HEK293 (cell line): ENCODE results near the gene FBXL15.
A peak's percentile ranks its signal among the peaks of the same experiment; 100 is the strongest.

ENCODE experiments used
- CTCF ChIA-PET: fragments of 350-600 bp; formaldehyde crosslinking; extraction: SDS; loops from one replicate; lab custom pipeline; 2021; ENCODE audit warnings: antibody characterized with exemption; lab: Yijun Ruan, JAX
- POLR2A ChIA-PET: fragments of 300-600 bp; formaldehyde crosslinking; extraction: SDS; loops from one replicate; lab custom pipeline; 2020; ENCODE audit warnings: antibody characterized with exemption, inconsistent platforms; lab: Yijun Ruan, JAX
- H3K27ac ChIP-seq: fragments of 200-500 bp; sonication (Bioruptor generic); 2 replicates; pipeline ENCODE4 v1.5.1; 2014; ENCODE audit warnings: low read depth, low read length, control low read depth, inconsistent platforms; ENCODE audit errors: extremely low read depth
- H3K36me3 ChIP-seq, 2 experiments: fragments of 200-500 bp in 1 of 2; sonication (Bioruptor generic) in 1 of 2; 1 replicate in 1 of 2; 2 replicates in 1 of 2; pipeline ENCODE4 v1.5.1; 2014 to 2017; ENCODE audit warnings: inconsistent platforms in 2 of 2, low read length in 2 of 2; ENCODE audit not compliant: control insufficient read depth in 2 of 2, insufficient read depth in 1 of 2
- H3K4me1 ChIP-seq: fragments of 200-500 bp; sonication (Bioruptor generic); 2 replicates; pipeline ENCODE4 v1.5.1; 2014; ENCODE audit warnings: mild to moderate bottlenecking, low read length, inconsistent platforms; ENCODE audit not compliant: control insufficient read depth, insufficient read depth
- H3K4me3 ChIP-seq: 2 replicates; pipeline ENCODE4 v1.5.1; 2011; ENCODE audit warnings: low read depth, mild to moderate bottlenecking, control low read depth, low read length, moderate library complexity
- H3K9me3 ChIP-seq: fragments of 200-500 bp; sonication (Bioruptor generic); 2 replicates; pipeline ENCODE4 v1.5.1; 2014; ENCODE audit warnings: low read depth, low read length, inconsistent platforms; ENCODE audit not compliant: control insufficient read depth, insufficient read depth
- GLIS2 ChIP-seq: fragments of 450-650 bp; formaldehyde crosslinking; IDR thresholded peaks from 2 replicates; pipeline ENCODE4 v1.5.1; 2016; ENCODE audit warnings: missing biosample characterization, missing genetic modification characterization
- MEIS1 ChIP-seq: sonication (generic); formaldehyde crosslinking; IDR thresholded peaks from 2 replicates; pipeline ENCODE4 v1.8.1; 2022; ENCODE audit warnings: missing genetic modification reagents, mild to moderate bottlenecking, borderline replicate concordance
- OVOL3 ChIP-seq: fragments of 450-650 bp; formaldehyde crosslinking; IDR thresholded peaks from 2 replicates; pipeline ENCODE4 v1.5.1; 2016; ENCODE audit warnings: missing biosample characterization, missing genetic modification characterization
- SCRT1 ChIP-seq: fragments of 450-650 bp; formaldehyde crosslinking; IDR thresholded peaks from 2 replicates; pipeline ENCODE4 v1.5.1; 2016; ENCODE audit warnings: missing biosample characterization, missing genetic modification characterization, borderline replicate concordance
- SCRT2 ChIP-seq: fragments of 450-650 bp; formaldehyde crosslinking; IDR thresholded peaks from 2 replicates; pipeline ENCODE4 v1.5.1; 2016; ENCODE audit warnings: missing biosample characterization, missing genetic modification characterization
- SP3 ChIP-seq: fragments of 450-650 bp; formaldehyde crosslinking; IDR thresholded peaks from 2 replicates; pipeline ENCODE4 v1.5.1; 2016; ENCODE audit warnings: missing biosample characterization, missing genetic modification characterization
- TCF7L2 ChIP-seq: IDR thresholded peaks from 2 replicates; pipeline ENCODE4 v1.6.1; 2011; ENCODE audit warnings: low read depth, mild to moderate bottlenecking, inconsistent platforms, low read length, moderate library complexity, borderline replicate concordance
- YY1 ChIP-seq: fragments of 450-650 bp; formaldehyde crosslinking; IDR thresholded peaks from 2 replicates; pipeline ENCODE4 v1.5.1; 2018; ENCODE audit warnings: missing biosample characterization, missing genetic modification characterization
- YY2 ChIP-seq: fragments of 450-650 bp; formaldehyde crosslinking; IDR thresholded peaks from 2 replicates; pipeline ENCODE4 v1.5.1; 2016; ENCODE audit warnings: missing biosample characterization, missing genetic modification characterization
- ZBTB17 ChIP-seq: fragments of 450-650 bp; formaldehyde crosslinking; IDR thresholded peaks from 2 replicates; pipeline ENCODE4 v1.5.1; 2016; ENCODE audit warnings: missing biosample characterization, missing genetic modification characterization
- ZBTB8A ChIP-seq: fragments of 450-650 bp; formaldehyde crosslinking; IDR thresholded peaks from 2 replicates; pipeline ENCODE4 v1.5.1; 2016; ENCODE audit warnings: missing biosample characterization, missing genetic modification characterization
- ZEB2 ChIP-seq: fragments of 450-650 bp; formaldehyde crosslinking; IDR thresholded peaks from 2 replicates; pipeline ENCODE4 v1.5.1; 2016; ENCODE audit warnings: missing biosample characterization, missing genetic modification characterization
- ZIC2 ChIP-seq: fragments of 450-650 bp; formaldehyde crosslinking; IDR thresholded peaks from 2 replicates; pipeline ENCODE4 v1.5.1; 2016; ENCODE audit warnings: missing biosample characterization, missing genetic modification characterization
- ZNF133 ChIP-seq: fragments of 450-650 bp; formaldehyde crosslinking; IDR thresholded peaks from 2 replicates; pipeline ENCODE4 v1.5.1; 2016; ENCODE audit warnings: missing biosample characterization, missing genetic modification characterization
- ZNF146 ChIP-seq: fragments of 450-650 bp; formaldehyde crosslinking; IDR thresholded peaks from 2 replicates; pipeline ENCODE4 v1.5.1; 2016; ENCODE audit warnings: missing biosample characterization, missing genetic modification characterization
- ZNF214 ChIP-seq: fragments of 450-650 bp; formaldehyde crosslinking; IDR thresholded peaks from 2 replicates; pipeline ENCODE4 v1.5.1; 2017; ENCODE audit warnings: missing biosample characterization, mild to moderate bottlenecking, missing genetic modification characterization, borderline replicate concordance
- ZNF223 ChIP-seq: fragments of 450-650 bp; formaldehyde crosslinking; IDR thresholded peaks from 2 replicates; pipeline ENCODE4 v1.5.1; 2016; ENCODE audit warnings: missing biosample characterization, missing genetic modification characterization
- ZNF266 ChIP-seq: fragments of 450-650 bp; formaldehyde crosslinking; IDR thresholded peaks from 2 replicates; pipeline ENCODE4 v1.5.1; 2016; ENCODE audit warnings: missing biosample characterization, missing genetic modification characterization, low read depth
- ZNF302 ChIP-seq: fragments of 450-650 bp; formaldehyde crosslinking; IDR thresholded peaks from 2 replicates; pipeline ENCODE4 v1.5.1; 2016; ENCODE audit warnings: missing biosample characterization, missing genetic modification characterization, low read depth
- ZNF311 ChIP-seq: fragments of 450-650 bp; formaldehyde crosslinking; IDR thresholded peaks from 2 replicates; pipeline ENCODE4 v1.5.1; 2017; ENCODE audit warnings: missing biosample characterization, missing genetic modification characterization, borderline replicate concordance
- ZNF335 ChIP-seq: fragments of 450-650 bp; formaldehyde crosslinking; conservative IDR thresholded peaks from 2 replicates; pipeline ENCODE4 v1.5.1; 2016; ENCODE audit warnings: missing biosample characterization, missing genetic modification characterization
- ZNF354C ChIP-seq: fragments of 450-650 bp; formaldehyde crosslinking; IDR thresholded peaks from 2 replicates; pipeline ENCODE4 v1.5.1; 2016; ENCODE audit warnings: missing biosample characterization, missing genetic modification characterization, low read depth, borderline replicate concordance
- ZNF366 ChIP-seq: fragments of 450-650 bp; formaldehyde crosslinking; conservative IDR thresholded peaks from 2 replicates; pipeline ENCODE4 v1.5.1; 2016; ENCODE audit warnings: missing biosample characterization, missing genetic modification characterization
- ZNF530 ChIP-seq: fragments of 450-650 bp; formaldehyde crosslinking; IDR thresholded peaks from 2 replicates; pipeline ENCODE4 v1.5.1; 2016; ENCODE audit warnings: low read depth, missing biosample characterization, missing genetic modification characterization
- ZNF768 ChIP-seq: fragments of 450-650 bp; formaldehyde crosslinking; IDR thresholded peaks from 2 replicates; pipeline ENCODE4 v1.5.1; 2018; ENCODE audit warnings: missing biosample characterization, mild to moderate bottlenecking, missing genetic modification characterization
- ZNF776 ChIP-seq: fragments of 450-650 bp; formaldehyde crosslinking; IDR thresholded peaks from 2 replicates; pipeline ENCODE4 v1.5.0; 2017; ENCODE audit warnings: missing biosample characterization, missing genetic modification characterization, borderline replicate concordance
- TF ChIP-seq, protein P1 (sequence below): fragments of 450-650 bp; formaldehyde crosslinking; IDR thresholded peaks from 2 replicates; pipeline ENCODE4 v1.5.1; 2017; ENCODE audit warnings: missing biosample characterization, missing genetic modification characterization
- TF ChIP-seq, protein P2 (sequence below): fragments of 450-650 bp; formaldehyde crosslinking; IDR thresholded peaks from 2 replicates; pipeline ENCODE4 v1.5.1; 2016; ENCODE audit warnings: missing biosample characterization, missing genetic modification characterization
- TF ChIP-seq, protein P3 (sequence below): fragments of 450-650 bp; formaldehyde crosslinking; IDR thresholded peaks from 2 replicates; pipeline ENCODE4 v1.5.1; 2016; ENCODE audit warnings: missing biosample characterization, missing genetic modification characterization, low read depth
- TF ChIP-seq, protein P4 (sequence below): fragments of 450-650 bp; formaldehyde crosslinking; IDR thresholded peaks from 2 replicates; pipeline ENCODE4 v1.5.1; 2017; ENCODE audit warnings: missing biosample characterization, missing genetic modification characterization

The FBXL15 gene

DNA sequence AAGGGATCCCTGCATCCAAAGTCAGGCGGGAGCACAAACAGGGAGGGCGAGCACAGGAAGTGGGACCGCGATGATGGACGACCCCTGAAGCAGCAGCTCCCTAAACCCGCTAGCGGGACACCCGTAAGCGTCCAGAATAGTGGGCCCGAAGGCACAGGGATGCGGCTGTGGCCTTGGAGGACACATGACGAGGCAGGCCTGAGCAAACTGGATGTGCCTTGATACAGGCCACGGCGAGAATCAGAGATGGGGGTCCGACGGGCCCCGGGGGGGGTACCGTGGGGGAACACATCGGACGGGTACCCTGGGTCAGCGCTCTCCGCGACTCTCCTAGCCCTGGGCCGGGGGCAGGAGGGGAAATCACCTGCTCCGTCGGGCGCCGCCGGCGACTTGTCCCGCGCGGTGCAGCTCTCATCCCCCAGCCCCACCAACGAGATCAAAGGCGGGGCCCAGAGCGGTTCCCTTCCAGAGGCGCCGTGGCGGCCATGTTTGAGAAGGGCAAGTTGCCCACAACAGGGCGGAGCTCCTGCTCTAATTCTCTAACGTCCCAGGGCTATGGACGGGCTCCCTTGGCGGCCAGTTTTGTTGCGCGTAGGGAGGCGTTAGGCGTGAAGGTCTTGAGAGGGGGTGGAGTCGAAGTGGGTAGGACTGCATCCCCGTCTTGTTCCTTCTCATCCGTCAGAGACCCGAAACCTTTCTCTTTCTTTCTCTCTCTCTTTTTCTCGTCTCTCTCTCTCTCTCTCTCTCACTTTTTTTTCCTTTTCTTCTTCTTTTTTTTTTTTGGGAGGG is 11.7 kb downstream of the FBXL15 start, which contains the start of gene CUEDC2:
Gene CUEDC2, minus strand, starts transcription at position 413 of the 789 bp plus-strand sequence. CDS start 7,386 bp downstream, outside the sequence.
- Histone ChIP-seq H3K27ac (peak within 1 kb of the TSS; percentile 89), H3K36me3 (peaks cover 0 to 4% of the 10 kb centered on the region in 2 experiments; a peak in 1 of 3 replicates), H3K4me3 (peak within 1 kb of the TSS; percentile 62), H3K4me1 (peaks cover 3% of the 10 kb centered on the region; the same call in 1 of the 2 replicates), H3K9me3 (no peaks in the 10 kb centered on the region)
- ChIA-PET CTCF (interaction anchor here (0.6 to 3.7 kb wide), 10 partner anchors 9 to 359 kb away, joined by 3 to 14 read pairs (median 4); partner anchors contain the start of gene FBXL15), POLR2A (interaction anchor here (0.6 to 3.0 kb wide), 19 partner anchors 8 to 202 kb away, joined by 3 to 60 read pairs (median 5); partner anchors contain the start of genes ACTR1A, C10orf95, FBXL15 and NFKB2)
- TF ChIP-seq YY1 (tag by site-specific recombination) (peak; percentile 98), MEIS1 (CRISPR knock-in tag) (no peak), YY2 (tag by site-specific recombination) (peak; percentile 83), ZNF302 (no peak), ZNF223 (tag by site-specific recombination) (no peak), ZNF530 (tag by site-specific recombination) (no peak), ZNF266 (no peak), SCRT1 (no peak), GLIS2 (peak; percentile 81), ZNF311 (tag by site-specific recombination) (no peak), ZNF768 (no peak), ZNF354C (tag by site-specific recombination) (no peak), ZNF335 (tag by site-specific recombination) (peak; percentile 97), ZNF366 (tag by site-specific recombination) (peak; percentile 84), ZNF133 (no peak), ZNF214 (tag by site-specific recombination) (no peak), SP3 (tag by site-specific recombination) (peak; percentile 99), SCRT2 (peak; percentile 53; the same call in 1 of the 2 replicates), ZBTB17 (tag by site-specific recombination) (peak; percentile 96), OVOL3 (tag by site-specific recombination) (peak; percentile 60), TCF7L2 (peak; percentile 97), ZEB2 (peak; percentile 87), ZBTB8A (tag by site-specific recombination) (peak; percentile 94), ZNF146 (peak; percentile 11; the same call in 1 of the 2 replicates), ZIC2 (peak; percentile 36), ZNF776 (tag by site-specific recombination) (no peak)
- TF ChIP-seq, protein P1, sequence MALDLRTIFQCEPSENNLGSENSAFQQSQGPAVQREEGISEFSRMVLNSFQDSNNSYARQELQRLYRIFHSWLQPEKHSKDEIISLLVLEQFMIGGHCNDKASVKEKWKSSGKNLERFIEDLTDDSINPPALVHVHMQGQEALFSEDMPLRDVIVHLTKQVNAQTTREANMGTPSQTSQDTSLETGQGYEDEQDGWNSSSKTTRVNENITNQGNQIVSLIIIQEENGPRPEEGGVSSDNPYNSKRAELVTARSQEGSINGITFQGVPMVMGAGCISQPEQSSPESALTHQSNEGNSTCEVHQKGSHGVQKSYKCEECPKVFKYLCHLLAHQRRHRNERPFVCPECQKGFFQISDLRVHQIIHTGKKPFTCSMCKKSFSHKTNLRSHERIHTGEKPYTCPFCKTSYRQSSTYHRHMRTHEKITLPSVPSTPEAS (tag by site-specific recombination): no peak; the same call in 1 of the 2 replicates
- TF ChIP-seq, protein P2, sequence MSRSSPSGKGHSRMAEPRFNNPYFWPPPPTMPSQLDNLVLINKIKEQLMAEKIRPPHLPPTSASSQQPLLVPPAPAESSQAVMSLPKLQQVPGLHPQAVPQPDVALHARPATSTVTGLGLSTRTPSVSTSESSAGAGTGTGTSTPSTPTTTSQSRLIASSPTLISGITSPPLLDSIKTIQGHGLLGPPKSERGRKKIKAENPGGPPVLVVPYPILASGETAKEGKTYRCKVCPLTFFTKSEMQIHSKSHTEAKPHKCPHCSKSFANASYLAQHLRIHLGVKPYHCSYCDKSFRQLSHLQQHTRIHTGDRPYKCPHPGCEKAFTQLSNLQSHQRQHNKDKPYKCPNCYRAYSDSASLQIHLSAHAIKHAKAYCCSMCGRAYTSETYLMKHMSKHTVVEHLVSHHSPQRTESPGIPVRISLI: no peak
- TF ChIP-seq, protein P3, sequence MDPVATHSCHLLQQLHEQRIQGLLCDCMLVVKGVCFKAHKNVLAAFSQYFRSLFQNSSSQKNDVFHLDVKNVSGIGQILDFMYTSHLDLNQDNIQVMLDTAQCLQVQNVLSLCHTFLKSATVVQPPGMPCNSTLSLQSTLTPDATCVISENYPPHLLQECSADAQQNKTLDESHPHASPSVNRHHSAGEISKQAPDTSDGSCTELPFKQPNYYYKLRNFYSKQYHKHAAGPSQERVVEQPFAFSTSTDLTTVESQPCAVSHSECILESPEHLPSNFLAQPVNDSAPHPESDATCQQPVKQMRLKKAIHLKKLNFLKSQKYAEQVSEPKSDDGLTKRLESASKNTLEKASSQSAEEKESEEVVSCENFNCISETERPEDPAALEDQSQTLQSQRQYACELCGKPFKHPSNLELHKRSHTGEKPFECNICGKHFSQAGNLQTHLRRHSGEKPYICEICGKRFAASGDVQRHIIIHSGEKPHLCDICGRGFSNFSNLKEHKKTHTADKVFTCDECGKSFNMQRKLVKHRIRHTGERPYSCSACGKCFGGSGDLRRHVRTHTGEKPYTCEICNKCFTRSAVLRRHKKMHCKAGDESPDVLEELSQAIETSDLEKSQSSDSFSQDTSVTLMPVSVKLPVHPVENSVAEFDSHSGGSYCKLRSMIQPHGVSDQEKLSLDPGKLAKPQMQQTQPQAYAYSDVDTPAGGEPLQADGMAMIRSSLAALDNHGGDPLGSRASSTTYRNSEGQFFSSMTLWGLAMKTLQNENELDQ (tag by site-specific recombination): no peak
- TF ChIP-seq, protein P4, sequence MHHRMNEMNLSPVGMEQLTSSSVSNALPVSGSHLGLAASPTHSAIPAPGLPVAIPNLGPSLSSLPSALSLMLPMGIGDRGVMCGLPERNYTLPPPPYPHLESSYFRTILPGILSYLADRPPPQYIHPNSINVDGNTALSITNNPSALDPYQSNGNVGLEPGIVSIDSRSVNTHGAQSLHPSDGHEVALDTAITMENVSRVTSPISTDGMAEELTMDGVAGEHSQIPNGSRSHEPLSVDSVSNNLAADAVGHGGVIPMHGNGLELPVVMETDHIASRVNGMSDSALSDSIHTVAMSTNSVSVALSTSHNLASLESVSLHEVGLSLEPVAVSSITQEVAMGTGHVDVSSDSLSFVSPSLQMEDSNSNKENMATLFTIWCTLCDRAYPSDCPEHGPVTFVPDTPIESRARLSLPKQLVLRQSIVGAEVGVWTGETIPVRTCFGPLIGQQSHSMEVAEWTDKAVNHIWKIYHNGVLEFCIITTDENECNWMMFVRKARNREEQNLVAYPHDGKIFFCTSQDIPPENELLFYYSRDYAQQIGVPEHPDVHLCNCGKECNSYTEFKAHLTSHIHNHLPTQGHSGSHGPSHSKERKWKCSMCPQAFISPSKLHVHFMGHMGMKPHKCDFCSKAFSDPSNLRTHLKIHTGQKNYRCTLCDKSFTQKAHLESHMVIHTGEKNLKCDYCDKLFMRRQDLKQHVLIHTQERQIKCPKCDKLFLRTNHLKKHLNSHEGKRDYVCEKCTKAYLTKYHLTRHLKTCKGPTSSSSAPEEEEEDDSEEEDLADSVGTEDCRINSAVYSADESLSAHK (tag by site-specific recombination): peak; percentile 48; the same call in 1 of the 2 replicates
